Neural cell (in vitro differentiated cells): ENCODE data around the gene ARL10. TPM values are rescaled to one million over a fixed set of nuclear protein-coding genes. Genes with fewer than 3 reads are reported as not detected.

ENCODE experiments used
- H2AFZ ChIP-seq: fragments of 200-600, 300-800 bp; sonication (generic), shearing (Covaris generic); 2 replicates; pipeline ENCODE4 v1.6.0; 2014; ENCODE audit warnings: low read depth, mild to moderate bottlenecking, antibody characterized with exemption, low read length, moderate library complexity
- H3F3A ChIP-seq: fragments of 200-600 bp; shearing (Covaris generic); 2 replicates; pipeline ENCODE4 v1.6.1; 2016; ENCODE audit warnings: mild to moderate bottlenecking, moderate library complexity, mixed read lengths, antibody characterized with exemption, low read length; ENCODE audit not compliant: insufficient read depth, poor library complexity, severe bottlenecking
- H3K27ac ChIP-seq: fragments of 200-600, 300-800 bp; sonication (generic), shearing (Covaris generic); 2 replicates; pipeline ENCODE4 v1.5.1; 2014; ENCODE audit warnings: mild to moderate bottlenecking, low read length, moderate library complexity
- H3K27me3 ChIP-seq: fragments of 300-800, 200-600 bp; sonication (generic), shearing (Covaris generic); 2 replicates; pipeline ENCODE4 v1.6.0; 2014; ENCODE audit warnings: mild to moderate bottlenecking, low read depth, low read length, moderate library complexity; ENCODE audit not compliant: insufficient read depth
- H3K36me3 ChIP-seq: fragments of 300-800, 200-600 bp; sonication (generic), shearing (Covaris generic); 2 replicates; pipeline ENCODE4 v1.5.1; 2014; ENCODE audit warnings: mild to moderate bottlenecking, antibody characterized with exemption, low read length, moderate library complexity; ENCODE audit not compliant: insufficient read depth
- H3K4me2 ChIP-seq: fragments of 300-800, 200-600 bp; sonication (generic), shearing (Covaris generic); 2 replicates; pipeline ENCODE4 v1.6.0; 2014; ENCODE audit warnings: mild to moderate bottlenecking, low read length
- H3K4me3 ChIP-seq: fragments of 300-800, 200-600 bp; sonication (generic), shearing (Covaris generic); 2 replicates; pipeline ENCODE4 v1.5.1; 2014; ENCODE audit warnings: mild to moderate bottlenecking, low read length, moderate library complexity
- H3K79me2 ChIP-seq: fragments of 200-600 bp; shearing (Covaris generic); replicated peaks from 2 replicates; pipeline ENCODE4 v1.6.0; 2014; ENCODE audit warnings: mild to moderate bottlenecking, low read length, moderate library complexity; ENCODE audit not compliant: insufficient read depth
- H3K9ac ChIP-seq: fragments of 300-800, 200-600 bp; sonication (generic), shearing (Covaris generic); 2 replicates; pipeline ENCODE4 v1.6.1; 2016; ENCODE audit warnings: mild to moderate bottlenecking, low read length, mixed read lengths
- H3K9me2 ChIP-seq: fragments of 200-600 bp; shearing (Covaris generic); 2 replicates; pipeline ENCODE4 v1.6.1; 2016; ENCODE audit warnings: mild to moderate bottlenecking, low read length, mixed read lengths; ENCODE audit not compliant: insufficient read depth
- H3K9me3 ChIP-seq: fragments of 200-600, 300-800 bp; sonication (generic), shearing (Covaris generic); 2 replicates; pipeline ENCODE4 v1.6.1; 2016; ENCODE audit warnings: mild to moderate bottlenecking, mixed run types, low read length, moderate library complexity, mixed read lengths
- H4K20me1 ChIP-seq: fragments of 200-600 bp; shearing (Covaris generic); 2 replicates; pipeline ENCODE4 v1.6.1; 2016; ENCODE audit warnings: mild to moderate bottlenecking, mixed run types; ENCODE audit not compliant: insufficient read depth
- EP300 ChIP-seq: fragments of 450-650 bp; conservative IDR thresholded peaks from 2 replicates; pipeline ENCODE4 v1.6.1; 2014; ENCODE audit warnings: antibody characterized with exemption, mild to moderate bottlenecking, moderate library complexity; ENCODE audit not compliant: poor library complexity, severe bottlenecking
- EZH2 ChIP-seq: fragments of 200-600, 300-800 bp; shearing (Covaris generic), sonication (generic); IDR thresholded peaks from 2 replicates; pipeline ENCODE4 v1.6.1; 2014; ENCODE audit warnings: antibody characterized with exemption, low read length, borderline replicate concordance, mild to moderate bottlenecking; ENCODE audit not compliant: insufficient read depth, poor library complexity, severe bottlenecking
- MXI1 ChIP-seq: fragments of 450-650 bp; conservative IDR thresholded peaks from 2 replicates; pipeline ENCODE4 v1.6.1; 2014; ENCODE audit warnings: antibody characterized with exemption, mild to moderate bottlenecking; ENCODE audit not compliant: poor library complexity, severe bottlenecking
- POLR2AphosphoS5 ChIP-seq: IDR thresholded peaks from 2 replicates; pipeline ENCODE4 v1.6.1; 2012
- RAD21 ChIP-seq: fragments of 450-650 bp; conservative IDR thresholded peaks from 2 replicates; pipeline ENCODE4 v1.6.1; 2014; ENCODE audit warnings: antibody characterized with exemption, mild to moderate bottlenecking, moderate library complexity
- SMC3 ChIP-seq: fragments of 450-650 bp; conservative IDR thresholded peaks from 2 replicates; pipeline ENCODE4 v1.6.1; 2014; ENCODE audit warnings: antibody characterized with exemption, mild to moderate bottlenecking, moderate library complexity; ENCODE audit not compliant: poor library complexity
- TAF1 ChIP-seq: IDR thresholded peaks from 2 replicates; pipeline ENCODE4 v1.6.1; 2012; ENCODE audit warnings: low read depth
- polyA plus RNA-seq: library from polyadenylated mRNA; depleted of rRNA; stranded (reverse); fragments of >200 nt; gene quantifications from 2 replicates; pipeline ENCODE4 v1.2.3, GENCODE V29; 2014
- TF ChIP-seq, protein P1 (sequence below): IDR thresholded peaks from 2 replicates; pipeline ENCODE4 v1.6.1; 2012; ENCODE audit warnings: borderline replicate concordance
- TF ChIP-seq, protein P2 (sequence below): fragments of 450-650 bp; IDR thresholded peaks from 2 replicates; pipeline ENCODE4 v1.5.1; 2014; ENCODE audit warnings: antibody characterized with exemption, mild to moderate bottlenecking, moderate library complexity; ENCODE audit not compliant: poor library complexity, severe bottlenecking

Gene ARL10
- polyA plus RNA-seq, 1 donor from 2014 or later = 22.8 TPM

DNA sequence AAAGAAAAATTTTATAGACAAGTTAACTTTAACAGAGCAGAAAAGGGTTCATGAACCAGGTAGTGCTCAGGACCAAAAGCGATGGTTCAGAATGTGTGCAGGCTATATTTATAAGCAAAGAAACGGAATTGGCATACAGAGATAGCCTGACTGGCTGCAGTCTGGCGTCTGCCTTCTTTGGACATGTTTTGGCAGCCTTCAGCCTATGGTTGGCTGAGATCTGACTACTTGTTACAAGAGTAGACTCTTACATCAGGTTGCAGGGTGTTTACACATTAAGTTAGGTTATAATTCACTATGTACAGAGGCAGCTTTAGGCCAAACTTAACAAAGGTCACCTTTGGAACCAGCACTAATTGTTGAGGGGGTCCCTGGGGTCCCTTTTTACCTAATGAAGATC is 16.1 kb downstream of the ARL10 start:
- TF ChIP-seq MXI1 (no peak), RAD21 (no peak), EP300 (no peak), SMC3 (no peak), EZH2 (no peak), TAF1 (no peak)
- TF ChIP-seq, protein P1, sequence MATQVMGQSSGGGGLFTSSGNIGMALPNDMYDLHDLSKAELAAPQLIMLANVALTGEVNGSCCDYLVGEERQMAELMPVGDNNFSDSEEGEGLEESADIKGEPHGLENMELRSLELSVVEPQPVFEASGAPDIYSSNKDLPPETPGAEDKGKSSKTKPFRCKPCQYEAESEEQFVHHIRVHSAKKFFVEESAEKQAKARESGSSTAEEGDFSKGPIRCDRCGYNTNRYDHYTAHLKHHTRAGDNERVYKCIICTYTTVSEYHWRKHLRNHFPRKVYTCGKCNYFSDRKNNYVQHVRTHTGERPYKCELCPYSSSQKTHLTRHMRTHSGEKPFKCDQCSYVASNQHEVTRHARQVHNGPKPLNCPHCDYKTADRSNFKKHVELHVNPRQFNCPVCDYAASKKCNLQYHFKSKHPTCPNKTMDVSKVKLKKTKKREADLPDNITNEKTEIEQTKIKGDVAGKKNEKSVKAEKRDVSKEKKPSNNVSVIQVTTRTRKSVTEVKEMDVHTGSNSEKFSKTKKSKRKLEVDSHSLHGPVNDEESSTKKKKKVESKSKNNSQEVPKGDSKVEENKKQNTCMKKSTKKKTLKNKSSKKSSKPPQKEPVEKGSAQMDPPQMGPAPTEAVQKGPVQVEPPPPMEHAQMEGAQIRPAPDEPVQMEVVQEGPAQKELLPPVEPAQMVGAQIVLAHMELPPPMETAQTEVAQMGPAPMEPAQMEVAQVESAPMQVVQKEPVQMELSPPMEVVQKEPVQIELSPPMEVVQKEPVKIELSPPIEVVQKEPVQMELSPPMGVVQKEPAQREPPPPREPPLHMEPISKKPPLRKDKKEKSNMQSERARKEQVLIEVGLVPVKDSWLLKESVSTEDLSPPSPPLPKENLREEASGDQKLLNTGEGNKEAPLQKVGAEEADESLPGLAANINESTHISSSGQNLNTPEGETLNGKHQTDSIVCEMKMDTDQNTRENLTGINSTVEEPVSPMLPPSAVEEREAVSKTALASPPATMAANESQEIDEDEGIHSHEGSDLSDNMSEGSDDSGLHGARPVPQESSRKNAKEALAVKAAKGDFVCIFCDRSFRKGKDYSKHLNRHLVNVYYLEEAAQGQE = no peak
- TF ChIP-seq, protein P2, sequence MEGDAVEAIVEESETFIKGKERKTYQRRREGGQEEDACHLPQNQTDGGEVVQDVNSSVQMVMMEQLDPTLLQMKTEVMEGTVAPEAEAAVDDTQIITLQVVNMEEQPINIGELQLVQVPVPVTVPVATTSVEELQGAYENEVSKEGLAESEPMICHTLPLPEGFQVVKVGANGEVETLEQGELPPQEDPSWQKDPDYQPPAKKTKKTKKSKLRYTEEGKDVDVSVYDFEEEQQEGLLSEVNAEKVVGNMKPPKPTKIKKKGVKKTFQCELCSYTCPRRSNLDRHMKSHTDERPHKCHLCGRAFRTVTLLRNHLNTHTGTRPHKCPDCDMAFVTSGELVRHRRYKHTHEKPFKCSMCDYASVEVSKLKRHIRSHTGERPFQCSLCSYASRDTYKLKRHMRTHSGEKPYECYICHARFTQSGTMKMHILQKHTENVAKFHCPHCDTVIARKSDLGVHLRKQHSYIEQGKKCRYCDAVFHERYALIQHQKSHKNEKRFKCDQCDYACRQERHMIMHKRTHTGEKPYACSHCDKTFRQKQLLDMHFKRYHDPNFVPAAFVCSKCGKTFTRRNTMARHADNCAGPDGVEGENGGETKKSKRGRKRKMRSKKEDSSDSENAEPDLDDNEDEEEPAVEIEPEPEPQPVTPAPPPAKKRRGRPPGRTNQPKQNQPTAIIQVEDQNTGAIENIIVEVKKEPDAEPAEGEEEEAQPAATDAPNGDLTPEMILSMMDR = no peak
- no peaks in the 10 kb centered on the region for H3K36me3 ChIP-seq

DNA sequence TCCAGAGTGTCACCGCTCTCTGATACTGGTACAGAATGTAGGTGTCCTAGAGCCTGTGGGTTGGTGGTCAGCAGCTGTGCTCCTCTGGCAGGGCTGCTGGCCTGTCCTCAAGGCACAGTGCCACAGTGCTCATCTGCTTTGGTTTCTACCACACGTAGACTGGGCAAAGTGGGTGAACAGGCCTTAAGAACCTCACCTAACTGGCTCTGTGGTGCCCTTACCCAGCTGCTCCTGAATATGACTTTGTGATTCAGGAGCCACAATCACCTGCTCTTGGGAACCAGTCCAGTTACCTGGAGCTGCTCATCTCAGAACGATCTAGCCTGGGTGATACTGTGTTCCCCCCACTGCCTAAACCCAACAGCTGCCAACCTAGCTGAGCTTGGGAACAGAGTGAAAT is 16.7 kb downstream of the ARL10 start:
- no peaks in the 10 kb centered on the region for H3K9me3 ChIP-seq
- peaks cover under 1% of the 10 kb centered on the region for H3K79me2 ChIP-seq
- H3K27ac ChIP-seq = no peak overlapping the region
- H3K27me3 ChIP-seq = no peaks in the 10 kb centered on the region
- no peaks in the 10 kb centered on the region for H4K20me1 ChIP-seq
- no peak for TF ChIP-seq SMC3
- no peak for TF ChIP-seq POLR2AphosphoS5
- TF ChIP-seq RAD21 = no peak
- TF ChIP-seq EP300 = no peak
- no peak for TF ChIP-seq TAF1
- no peak for TF ChIP-seq MXI1
- TF ChIP-seq, protein P1 = no peak
- no peak for TF ChIP-seq EZH2
- TF ChIP-seq, protein P2 = no peak
- H3K36me3 ChIP-seq = no peaks in the 10 kb centered on the region
- no peaks in the 10 kb centered on the region for H3F3A ChIP-seq
- H3K9me2 ChIP-seq = no peaks in the 10 kb centered on the region
- no peak overlapping the region for H3K9ac ChIP-seq
- H3K4me3 ChIP-seq = no peak overlapping the region
- H3K4me2 ChIP-seq = no peak overlapping the region
- H2AFZ ChIP-seq = no peak overlapping the region

More for the DNA sequence above, 16.1 kb downstream of the ARL10 start:
- Histone ChIP-seq H3K9ac (no peak overlapping the region), H3F3A (no peaks in the 10 kb centered on the region), H3K9me3 (no peaks in the 10 kb centered on the region), H3K9me2 (no peaks in the 10 kb centered on the region), H4K20me1 (no peaks in the 10 kb centered on the region), H2AFZ (no peak overlapping the region), H3K27ac (no peak overlapping the region), H3K79me2 (no peaks in the 10 kb centered on the region), H3K4me3 (no peak overlapping the region), H3K4me2 (no peak overlapping the region), H3K27me3 (no peaks in the 10 kb centered on the region)
